GM12892 (cell line): ENCODE results near the gene PDYN.

Source experiments
- POLR2A ChIP-seq: IDR thresholded peaks from 2 replicates; pipeline ENCODE4 v1.6.1; 2011; ENCODE audit warnings: low read depth, low read length, control low read depth
- POLR2AphosphoS5 ChIP-seq: IDR thresholded peaks from 2 replicates; pipeline ENCODE4 v1.6.1; 2011; ENCODE audit warnings: low read depth, low read length, control low read depth
- TAF1 ChIP-seq: IDR thresholded peaks from 2 replicates; pipeline ENCODE4 v1.6.1; 2011; ENCODE audit warnings: low read depth, mild to moderate bottlenecking, control low read depth, low read length, borderline replicate concordance

DNA sequence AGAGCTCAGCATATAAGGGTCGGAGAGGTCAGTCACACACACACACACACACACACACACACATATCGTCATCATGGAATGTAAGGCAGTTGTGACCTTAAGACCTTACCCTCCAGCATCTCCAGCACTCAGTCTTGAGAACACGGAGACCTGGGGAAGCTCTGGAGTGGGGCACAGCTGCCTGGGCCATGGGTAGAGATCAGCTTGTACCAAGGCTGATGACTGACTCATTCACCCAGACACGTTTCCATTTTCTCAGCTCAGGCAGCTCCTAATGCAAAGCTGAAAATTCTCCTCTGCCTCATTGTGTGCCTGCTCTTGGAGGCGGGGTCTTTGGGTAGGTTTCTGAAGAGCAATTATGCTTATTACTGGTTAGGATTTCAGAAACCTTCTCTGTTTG lies 38.3 kb upstream of the PDYN start:
- TF ChIP-seq TAF1 (no peak), POLR2A (no peak), POLR2AphosphoS5 (no peak)
